NCI-H345 treated with DMSO at 0.1 percent for 48 hours (cell line): Measurements from ENCODE around the gene DAB2IP.
"Not testable (repeated sequence)": the region's sequence is repeated elsewhere in the genome, so short reads cannot be mapped to it uniquely, and the experiment has no call there.

Experiments used
- DNase-seq: peaks from one replicate; lab custom pipeline; 2025; ENCODE audit not compliant: unreplicated experiment; lab: John Stamatoyannopoulos, UW

The DAB2IP gene

DNA sequence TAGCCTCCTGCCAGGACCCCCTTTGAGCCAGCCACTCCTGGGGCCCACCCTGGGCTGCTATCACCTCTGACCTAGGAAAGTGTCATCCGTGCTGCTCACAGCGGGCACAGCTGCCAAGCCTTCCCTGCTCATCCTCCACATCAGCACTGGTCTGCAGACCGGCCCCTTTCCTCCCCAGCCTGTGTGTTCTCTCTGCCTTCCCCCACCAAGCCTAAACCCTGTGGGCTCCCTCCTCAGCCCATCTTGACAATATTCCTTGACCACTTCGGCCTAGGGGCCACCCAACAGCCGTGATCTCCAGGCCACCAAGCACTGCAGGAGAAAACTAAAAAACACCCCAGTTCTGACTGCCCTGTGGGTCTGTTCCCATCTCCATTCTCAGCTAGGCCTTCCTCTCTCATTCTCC is 135.1 kb downstream of the DAB2IP start:
- no peak for DNase-seq

DNA sequence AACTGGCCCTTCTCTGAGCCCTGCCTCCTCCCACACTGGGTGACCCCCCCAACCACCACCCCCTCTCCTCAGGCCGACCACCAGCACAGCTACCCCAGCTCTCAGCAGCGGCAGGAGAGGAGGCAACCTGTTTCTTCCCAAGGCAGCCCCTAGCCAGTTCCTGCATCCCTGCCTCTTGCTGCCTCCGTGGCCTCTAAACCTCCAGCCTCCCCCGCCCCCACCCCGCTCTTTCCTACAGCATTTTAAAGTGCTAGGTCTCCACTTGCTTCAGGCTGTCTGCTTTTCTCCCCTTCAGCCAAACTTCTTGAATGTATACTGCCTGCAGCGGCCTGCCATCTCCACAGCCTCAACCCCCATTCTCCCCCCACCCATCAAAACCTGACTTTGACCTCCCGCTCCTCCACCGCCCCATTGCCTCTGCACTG is 135.6 kb downstream of the DAB2IP start:
- DNase-seq = no peak

DNA sequence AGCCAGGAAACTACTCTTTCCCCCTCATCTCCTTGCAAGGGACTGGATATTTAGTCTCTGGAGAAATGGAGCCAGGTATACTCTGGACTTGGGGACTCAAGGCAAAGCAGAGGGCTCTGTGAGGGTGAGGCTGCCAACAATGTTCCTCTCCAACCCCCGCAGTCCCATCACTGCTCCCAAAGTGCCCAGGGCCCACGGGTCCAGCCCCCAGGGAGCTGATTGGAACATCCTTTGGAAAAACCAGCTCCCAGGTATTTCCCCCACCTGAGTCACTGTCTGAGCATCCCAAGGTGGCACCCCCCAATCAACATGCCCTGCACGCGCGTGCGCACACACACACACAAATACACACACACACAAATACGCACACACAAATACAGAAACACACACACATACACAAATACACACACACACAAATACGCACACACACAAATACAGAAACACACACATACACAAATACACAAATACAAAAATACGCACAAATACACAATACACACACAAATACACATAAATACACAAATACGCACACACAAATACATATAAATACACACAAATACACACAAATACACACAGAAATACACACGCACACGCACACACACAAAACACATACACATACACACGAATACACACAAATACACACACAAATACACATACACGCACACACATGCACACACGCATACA is 137.4 kb downstream of the DAB2IP start:
- DNase-seq = no peak

DNA sequence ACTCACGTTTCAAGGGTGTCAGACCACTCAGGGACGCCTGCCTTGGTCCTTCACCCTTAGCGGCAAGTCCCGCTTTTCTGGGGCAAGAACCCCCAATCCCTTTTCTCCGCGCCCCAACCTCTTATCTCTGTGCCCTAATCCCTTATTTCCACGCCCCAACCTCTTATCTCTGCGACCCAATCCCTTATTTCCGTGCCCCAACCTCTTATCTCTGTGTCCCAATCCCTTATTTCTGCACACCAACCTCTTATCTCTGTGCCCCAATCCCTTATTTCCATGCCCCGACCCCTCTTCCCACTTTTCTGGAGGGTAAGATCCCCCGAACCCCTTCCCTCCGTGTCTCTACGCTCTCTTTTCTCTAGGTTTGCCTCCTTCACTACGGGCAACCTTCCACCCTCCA is 139.4 kb downstream of the DAB2IP start:
- DNase-seq = no peak

DNA sequence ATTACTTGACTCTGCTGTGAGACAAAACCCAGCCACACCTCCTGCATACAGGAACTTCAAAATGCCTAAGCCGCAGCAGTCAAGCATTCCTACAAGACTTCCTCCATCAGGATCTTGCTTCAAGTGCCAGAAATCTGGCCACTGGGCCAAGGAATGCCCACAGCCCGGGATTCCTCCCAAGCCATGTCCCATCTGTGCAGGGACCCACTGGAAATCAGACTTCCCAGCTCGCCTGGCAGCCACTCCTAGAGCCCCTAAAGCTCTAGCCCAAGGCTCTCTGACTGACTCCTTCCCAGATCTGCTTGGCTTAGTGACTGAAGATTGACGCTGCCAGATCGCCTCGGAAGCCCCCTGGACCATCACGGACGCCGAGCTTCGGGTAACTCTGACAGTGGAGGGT is 141.0 kb downstream of the DAB2IP start:
- DNase-seq = not testable (repeated sequence)

DNA sequence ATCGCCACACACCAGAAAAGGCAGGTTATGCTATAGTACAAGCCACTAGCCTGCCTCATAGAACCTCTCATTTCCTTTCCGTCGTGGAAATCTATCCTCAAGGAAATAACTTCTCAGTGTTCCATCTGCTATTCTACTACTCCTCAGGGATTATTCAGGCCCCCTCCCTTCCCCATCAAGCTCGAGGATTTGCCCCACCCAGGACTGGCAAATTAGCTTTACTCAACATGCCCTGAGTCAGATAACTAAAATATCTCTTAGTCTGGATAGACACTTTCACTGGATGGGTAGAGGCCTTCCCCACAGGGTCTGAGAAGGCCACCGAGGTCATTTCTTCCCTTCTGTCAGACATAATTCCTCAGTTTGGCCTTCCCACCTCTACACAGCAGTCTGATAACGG is 142.9 kb downstream of the DAB2IP start:
- DNase-seq = not testable (repeated sequence)

DNA sequence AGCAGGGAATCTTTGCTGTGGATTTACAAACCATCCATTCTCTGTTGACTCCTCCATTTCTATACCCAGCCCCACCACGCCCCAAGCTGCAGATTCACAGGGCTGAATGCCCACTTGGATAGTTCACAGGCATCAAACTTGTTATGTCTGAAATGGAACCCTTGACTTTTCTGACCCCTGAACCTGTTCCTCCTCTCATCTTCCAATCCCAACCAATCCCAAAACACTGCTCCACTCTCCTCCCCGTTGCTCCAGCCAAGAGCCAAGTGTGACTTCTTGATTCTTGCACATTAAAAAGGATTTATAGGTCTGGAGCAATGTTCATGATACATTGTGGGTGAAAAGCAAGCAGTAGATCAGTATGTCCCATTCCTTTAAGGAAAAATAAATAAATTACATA is 145.6 kb downstream of the DAB2IP start:
- DNase-seq = no peak

DNA sequence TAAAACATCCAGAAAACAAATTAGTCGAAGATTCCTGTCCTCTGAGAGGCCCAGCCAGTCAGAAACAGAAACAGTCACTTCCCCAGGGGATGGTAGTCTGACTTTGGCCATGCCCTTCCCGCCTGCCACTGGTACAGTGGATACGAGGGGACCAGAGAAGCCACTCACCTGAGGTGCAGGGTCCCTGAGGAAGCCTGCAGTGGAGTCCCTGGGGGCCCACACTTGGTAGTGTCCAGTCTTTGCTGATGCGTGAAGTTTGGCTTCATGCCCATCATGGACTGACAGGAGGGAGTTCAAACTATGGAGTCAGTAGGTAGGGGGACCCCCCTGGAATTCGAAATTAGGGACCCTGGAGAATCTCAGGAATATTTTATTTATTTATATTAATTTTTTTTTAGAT is 147.5 kb downstream of the DAB2IP start:
- DNase-seq = no peak

DNA sequence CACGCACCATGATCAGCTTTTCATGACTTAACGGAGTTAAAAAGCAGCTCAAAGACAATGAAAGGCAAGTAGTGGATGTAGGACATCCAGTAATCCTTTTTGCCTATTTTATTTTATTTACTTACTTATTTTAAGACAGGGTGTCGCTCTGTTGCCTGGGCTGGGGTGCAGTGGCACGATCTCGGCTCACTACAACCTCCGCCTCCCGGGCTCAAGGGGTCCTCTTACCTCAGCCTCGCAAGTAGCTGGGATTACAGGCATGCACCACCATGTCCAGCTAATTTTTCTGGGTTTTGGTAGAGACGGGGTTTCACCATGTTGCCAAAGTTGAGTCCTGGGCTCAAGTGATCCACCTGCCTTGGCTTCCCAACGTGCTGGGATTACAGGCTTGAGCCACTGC is 148.9 kb downstream of the DAB2IP start:
- DNase-seq = no peak

DNA sequence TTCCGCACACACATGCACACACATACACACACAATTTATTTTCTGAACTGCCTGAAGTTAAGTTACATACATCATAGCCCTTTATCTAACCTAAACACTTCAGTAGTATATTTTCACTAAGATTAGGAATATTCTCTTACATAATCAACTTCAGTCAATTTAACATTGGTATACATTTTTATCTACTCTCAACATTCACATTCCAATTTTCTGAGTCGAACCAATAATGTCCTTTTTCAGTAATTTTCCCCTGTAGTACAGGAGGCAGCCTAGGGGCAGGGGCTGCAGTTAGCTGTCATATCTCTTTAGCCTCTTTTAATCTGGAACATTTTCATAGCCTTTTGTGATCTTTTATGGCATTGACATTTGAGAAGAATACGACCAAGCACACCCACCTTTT is 150.1 kb downstream of the DAB2IP start:
- no peak for DNase-seq

DNA sequence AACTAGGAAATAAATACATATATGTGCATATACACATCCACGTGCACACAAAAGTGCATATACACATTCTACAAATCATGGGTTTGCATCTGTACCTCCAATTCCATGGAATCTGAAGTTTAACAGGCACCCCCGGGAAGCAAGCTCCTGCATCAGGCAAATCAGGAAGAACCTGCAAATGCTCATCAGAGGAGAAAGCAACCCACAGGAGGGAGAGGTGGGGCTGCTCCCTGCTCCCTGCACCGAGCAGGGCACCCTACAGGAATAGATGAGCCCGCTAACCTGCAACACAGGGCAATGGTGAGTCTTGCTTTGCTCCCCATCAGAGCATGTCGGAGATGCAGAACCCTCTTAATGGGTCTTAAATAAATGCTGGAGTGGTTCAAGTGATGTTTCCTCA is 151.3 kb downstream of the DAB2IP start:
- no peak for DNase-seq

DNA sequence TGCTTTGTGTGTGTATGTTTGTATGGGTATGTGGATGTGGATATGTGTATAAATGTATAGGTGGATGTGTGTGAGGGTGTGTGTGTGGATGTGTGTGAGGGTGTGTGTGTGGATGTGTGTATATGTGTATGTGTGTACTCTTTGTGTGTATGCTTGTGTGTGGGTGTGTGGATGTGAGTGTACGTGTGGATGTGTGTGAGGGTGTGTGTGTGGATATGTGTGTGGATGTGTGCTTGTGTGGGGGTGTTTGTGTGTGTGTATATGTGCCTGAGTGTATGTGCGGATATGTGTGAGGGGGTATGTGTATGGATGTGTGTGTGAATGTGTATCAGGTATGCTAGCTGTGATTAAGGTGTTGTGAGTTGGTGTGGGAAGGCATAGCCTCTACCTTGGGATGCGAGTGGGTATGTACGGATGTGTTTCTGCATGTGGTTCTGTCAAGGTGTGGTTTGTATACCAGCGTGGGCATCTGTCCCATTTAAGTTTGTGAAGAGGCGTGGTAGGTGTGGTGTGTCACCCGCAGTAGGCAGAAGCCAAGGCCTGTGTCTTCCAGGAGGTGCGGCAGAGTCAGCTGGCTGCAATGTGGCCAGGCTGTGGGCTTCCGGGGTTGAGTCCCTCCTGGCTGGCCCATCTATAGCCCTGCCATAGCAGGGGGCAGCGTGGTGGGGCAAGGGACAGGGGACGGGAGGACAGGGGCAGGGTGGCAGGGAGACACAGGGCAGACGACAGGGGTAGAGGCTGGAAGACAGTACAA is 155.8 kb downstream of the DAB2IP start:
- DNase-seq = no peak

DNA sequence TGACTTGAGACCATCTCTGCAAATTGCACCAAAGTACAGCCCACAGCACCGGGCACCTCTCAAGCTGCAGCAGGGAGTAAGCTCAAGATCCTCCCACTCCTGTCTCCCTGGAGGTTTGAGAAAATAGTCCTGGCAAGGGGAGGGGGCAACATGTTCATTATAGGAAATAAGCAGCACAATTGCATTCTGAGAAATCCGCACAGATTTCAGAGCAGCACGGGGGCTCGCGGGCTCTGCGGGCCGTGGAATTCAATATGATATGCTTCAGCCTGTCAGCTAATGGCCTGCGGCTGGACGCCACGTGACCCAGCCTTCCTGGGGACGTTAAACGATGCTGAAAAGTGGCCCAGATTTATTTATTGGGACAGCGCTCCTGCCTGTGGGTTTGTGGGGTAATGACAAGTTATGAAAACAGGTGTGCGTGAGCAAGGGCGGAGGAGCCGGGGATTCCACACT is 156.4 kb downstream of the DAB2IP start:
- no peak for DNase-seq

DNA sequence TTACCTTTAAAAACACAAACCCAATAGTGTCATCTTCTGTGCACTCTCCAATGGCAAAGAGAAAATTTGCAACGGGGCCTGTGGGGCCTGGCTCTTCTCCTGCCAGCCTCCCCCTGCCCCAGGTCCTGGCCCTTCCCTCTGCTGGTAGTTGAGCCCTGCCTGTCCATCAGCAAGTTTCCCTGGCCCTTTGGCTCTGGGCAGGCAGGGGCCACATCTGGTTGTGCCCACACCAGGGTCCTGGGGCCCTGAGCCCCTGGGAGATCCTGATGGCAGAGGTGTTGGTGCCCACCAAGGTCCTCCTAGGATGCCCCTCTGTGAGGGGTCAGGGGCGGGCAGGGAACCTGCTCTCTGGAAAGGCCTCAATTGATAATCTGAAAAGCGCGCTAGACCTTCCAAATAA is 157.3 kb downstream of the DAB2IP start:
- no peak for DNase-seq

DNA sequence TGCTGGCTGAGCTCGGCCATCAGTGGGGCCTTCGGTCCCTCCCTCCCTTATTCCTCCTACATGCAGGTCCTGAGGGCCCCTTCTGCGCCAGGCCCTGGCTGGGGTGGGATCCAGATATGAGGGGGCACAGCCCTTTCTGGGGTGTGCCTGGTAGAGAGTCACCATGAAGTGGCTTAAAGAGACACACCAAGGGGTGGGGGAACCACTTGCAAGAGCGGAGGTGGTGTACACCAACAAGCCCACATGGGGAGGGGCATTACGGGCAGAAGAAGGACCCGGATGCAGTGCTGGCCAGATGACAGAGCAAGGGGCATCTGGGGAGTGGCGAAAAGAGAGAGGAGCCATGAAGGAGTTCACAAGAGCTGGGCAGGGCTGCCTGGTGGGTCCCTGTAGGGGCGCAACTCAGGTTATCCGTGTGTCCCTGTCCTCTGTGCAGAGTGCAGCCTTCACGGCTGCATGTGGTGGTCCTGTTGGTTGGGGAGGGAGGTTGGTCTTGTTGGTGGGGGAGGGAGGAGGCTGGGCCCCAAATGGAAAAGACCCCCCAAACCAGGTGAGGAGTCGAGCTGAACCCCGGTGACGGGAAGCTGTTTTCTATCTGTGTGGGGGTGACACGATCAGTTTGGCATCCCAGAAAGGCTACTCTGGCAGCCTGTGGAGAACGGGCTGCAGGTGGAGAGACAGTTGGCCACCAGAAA is 158.1 kb downstream of the DAB2IP start:
- no peak for DNase-seq

DNA sequence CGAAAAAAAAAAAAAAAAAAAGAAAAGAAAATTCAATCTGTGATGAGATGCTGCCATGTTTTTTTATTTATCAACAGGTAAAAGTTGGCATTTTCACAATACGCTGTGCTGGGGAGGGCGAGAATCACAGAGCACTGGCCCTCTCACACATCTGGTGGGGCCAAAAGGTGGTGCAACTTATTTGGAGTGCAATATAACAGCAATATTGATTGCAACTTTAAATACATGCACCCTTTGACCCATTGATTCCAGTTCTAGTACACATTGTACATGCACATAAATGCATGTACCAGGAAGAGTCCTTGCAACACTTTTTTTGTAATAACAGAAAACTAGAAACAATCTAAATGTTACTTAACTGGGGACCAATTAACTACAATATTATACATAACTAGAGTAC is 159.1 kb downstream of the DAB2IP start:
- no peak for DNase-seq

DNA sequence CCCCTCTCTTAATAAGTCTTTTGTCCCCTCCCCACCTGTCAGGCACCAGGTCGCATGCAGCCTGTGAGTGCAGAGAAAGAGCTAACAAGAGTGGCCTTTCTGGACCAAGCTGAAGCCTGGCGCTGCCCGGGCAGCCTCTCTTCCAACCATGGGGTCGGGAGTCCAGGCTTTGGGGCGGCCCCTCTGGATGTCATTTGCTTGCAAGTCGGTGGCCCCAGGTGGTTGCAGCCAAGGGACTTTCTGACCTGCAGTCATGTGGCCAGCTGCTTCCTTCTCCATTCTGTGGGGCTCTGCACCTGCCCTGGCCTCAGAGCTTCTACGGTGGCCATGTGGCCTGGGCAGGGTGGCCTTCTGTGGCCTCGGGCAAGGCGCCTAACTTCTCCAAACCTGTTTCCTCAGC is 159.7 kb downstream of the DAB2IP start:
- DNase-seq = no peak

DNA sequence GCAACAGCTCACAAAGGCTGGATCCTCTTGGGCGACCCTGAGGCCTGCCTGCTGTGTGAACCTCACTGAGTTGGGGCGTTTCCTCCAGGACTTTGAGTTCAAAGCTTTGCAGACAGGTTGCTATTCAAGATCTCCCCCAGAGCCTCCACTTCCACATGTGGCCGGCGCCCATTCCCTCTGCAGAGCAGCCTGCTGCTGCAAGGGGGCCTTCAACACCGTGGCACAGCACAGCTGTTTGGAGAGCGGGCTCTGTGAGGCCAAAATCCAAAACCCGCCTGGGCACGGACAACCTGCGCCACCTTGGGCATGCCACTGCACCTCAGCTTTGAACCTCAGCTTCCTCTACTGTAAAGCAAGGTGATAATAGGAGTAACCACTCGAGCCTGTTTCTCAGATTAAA is 160.3 kb downstream of the DAB2IP start:
- DNase-seq = no peak

DNA sequence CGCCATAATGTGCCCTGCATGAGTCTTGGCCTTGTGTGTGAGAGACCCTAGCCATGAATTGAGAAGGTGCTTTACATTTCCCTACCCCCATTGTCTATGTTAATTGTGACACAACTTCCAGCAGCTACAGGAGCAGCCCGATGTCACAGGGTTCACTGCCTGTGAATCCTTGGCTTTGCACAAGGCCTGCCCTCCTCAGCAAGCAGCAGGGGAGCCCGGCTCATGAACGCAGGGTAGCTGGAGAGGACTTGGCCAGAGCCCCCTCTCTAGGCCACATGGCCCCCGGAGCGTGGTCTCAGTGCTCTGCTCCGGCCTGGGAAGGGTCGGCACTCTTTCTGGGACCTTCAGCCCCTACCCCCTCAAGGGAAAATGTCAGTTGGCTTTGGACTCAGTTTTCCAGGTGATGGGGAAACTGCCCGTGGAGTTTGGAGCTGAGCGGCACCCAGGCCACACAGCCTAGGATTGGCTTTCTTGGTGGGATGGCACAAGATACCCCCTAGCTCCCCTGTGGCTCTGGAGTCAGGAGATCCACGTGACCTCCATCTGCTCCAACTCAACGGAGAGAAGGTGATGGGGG is 160.8 kb downstream of the DAB2IP start:
- no peak for DNase-seq

DNA sequence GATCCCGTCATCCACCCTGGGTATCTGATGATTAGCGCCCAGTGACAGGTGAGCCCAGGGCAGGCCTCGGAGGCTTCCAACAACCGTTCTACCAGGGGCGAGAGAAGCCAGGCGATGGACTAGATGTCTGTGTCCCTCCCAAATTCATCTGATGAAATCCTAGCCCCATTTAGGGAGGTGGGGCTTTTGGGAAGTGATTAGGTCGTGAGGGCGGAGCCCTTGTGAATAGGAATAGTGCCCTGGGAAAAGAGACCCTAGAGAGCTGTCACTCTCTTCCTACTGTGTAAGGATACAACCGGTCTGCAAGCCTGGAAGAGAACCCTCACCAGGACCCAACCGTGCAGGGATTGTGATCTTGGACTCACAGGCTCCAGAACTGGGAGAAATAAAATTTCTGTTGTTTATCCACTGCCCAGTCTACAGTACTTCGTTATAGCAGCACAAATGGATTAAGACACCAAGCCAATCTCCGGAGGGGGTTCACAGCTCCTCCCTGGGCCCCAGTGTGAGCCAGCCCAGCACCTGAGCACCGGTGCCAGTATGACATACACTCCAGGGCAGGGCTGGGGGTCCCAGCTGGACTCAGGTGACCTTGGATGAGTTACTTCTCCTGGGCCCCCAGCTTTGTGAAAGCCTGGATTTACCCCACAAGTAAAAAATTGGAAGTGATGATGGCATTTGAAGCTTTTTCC is 162.2 kb downstream of the DAB2IP start:
- no peak for DNase-seq

DNA sequence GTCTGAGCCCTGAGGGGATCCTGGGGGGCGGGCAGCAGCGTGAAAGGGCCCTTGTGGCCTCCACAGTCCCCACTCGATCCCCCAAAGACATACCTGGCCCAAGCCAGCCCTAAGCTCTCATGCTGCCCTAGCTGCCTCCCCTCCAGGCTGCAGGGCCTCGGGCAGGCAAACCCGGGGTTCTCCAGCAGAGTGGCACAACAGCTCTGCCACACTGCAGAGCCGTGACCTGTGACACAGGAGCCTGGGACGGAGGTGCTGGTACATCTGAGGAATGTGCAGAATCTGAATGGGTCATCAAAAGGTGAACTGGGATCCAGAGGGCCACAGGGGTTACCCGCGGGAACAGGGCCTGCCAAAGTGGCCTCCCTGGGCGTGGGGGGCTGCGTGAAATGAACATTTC is 163.2 kb downstream of the DAB2IP start:
- DNase-seq = no peak
